Hematopoietic multipotent progenitor cell treated with erythropoietin and hydrocortisone succinate and interleukin-3 and kit ligand, for 4 days (in vitro differentiated cells): ENCODE data around the gene ZNF507.

Source experiments
- DNase-seq: peaks from one replicate; pipeline ENCODE4 v3.0.0-alpha.2; 2015

The ZNF507 gene

DNA sequence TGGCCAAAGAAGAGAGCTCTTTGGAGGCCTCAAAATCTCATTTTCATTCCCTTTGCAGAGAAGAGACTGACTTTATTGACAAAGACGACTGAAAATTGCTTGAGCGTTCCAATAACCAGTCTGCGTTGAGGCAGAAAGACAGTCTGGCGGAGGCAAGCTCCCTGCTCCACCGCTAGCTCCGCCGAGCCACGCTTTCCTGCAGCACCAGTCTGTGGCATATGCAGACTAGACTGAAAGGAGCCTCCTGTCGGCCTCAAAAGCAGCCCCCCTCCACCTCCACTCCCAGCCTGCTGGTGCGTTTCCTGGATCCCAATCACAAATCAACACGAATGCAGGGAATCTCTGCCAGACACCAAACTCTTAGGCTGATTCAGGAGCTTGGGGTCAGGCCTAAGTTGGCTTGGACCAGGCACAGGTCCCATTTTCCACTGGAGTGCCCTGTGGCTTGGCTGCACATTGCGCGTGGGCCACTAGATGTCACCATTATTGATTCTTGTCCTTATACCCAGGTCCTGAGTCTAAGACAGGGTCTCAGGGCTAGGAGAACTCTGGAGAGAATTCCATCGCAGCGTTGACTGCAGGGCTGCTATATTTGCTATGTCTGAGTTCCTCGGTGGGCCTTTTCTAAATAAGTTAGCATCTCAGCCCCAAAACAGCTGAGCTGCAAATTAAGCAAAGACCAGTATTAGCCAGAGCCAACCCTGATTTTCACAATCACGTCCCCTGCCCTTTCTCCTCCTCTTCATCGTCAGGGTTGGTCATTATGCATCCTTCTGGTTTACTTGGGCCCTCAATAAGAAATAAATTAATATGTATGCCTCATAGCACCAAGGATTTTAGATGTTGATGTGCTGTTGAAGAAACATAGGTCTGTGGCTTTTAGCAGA is 5.2 kb upstream of the ZNF507 start:
- DNase-seq = peak; percentile 70

DNA sequence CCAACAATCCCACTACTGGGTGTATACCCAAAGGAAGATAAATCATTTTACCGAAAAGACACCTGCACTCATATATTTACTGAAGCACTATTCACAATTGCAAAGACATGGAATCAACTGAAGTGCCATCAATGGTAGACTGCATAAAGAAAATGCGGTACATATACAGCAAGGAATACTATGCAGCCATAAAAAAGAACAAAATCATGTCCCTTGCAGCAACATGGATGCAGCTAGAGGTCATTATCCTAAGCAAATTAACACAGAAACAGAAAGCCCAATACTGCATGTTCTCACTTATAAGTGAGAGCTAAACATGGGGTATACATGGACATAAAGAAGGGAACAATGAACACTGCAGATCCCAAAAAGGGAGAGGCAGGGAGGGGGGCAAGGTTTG is 2.7 kb upstream of the ZNF507 start:
- no peak for DNase-seq

DNA sequence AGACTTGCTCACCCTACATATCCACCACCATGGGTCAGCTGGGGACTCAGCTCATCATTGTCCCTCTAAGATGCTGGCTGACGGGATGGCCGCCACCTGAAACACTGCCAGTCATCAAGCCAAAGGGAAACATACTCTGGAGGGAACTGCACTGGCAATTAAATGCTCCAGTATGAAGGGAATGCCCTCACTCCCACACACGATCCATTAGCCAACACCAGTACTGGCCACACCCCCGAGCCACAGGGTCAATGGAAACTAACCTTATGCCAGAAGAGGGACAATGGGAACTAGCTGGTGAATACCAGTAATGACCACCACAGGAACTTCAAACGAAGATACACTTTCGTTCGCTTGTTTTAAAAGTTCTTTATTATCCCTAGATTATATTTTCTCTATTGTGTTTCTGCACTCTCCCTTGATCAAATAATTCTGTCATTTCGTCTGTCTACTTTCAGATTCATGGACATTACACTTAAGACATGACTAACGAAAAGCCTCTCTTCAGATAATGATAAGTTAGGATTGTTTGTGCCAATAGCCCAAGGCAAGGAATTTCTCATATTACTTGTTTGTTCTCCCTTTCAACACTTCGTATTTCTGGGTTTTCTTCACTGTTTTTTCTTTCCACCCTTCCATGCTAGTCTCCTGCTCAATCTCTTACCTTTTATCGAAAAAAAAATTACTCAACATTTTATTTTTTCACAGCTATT is 1.7 kb upstream of the ZNF507 start:
- DNase-seq = no peak

DNA sequence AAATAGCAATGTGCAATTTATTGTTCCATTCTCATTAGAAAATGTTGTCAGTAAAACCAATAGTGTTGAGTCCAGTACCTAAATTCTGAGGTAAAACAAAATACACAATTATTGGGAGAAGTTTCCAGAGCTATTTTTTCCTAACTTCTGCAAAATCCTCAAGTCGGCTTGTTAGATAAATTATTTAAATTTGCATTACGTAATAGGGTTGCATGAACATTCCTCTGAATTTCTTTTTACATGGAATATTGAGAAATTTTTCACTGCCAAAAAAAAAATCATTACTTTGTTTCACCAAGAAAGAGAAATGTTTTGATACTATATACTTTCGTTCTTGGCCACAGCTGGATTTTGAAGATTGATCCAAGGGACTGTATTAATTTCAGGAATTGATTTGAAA is 1.5 kb downstream of the ZNF507 start:
- DNase-seq = no peak

DNA sequence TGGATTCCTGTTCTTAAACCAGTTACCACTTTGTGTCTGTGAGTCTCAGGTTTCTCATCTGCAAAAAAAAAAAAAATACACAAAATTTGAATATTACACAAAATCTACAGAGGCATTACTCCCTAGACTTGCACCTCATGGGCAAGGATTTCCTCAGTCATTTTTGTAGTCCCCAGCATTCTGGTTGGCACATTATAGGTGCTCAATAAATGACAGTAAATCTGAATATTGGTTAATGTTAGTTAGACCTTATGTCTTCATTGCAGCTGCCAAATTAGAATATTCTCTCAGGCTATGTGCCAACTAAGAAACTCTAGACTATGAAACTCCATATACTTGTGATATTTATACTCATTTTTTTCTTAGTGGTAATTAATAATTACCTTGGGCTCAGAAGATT is 2.2 kb downstream of the ZNF507 start:
- DNase-seq = no peak

DNA sequence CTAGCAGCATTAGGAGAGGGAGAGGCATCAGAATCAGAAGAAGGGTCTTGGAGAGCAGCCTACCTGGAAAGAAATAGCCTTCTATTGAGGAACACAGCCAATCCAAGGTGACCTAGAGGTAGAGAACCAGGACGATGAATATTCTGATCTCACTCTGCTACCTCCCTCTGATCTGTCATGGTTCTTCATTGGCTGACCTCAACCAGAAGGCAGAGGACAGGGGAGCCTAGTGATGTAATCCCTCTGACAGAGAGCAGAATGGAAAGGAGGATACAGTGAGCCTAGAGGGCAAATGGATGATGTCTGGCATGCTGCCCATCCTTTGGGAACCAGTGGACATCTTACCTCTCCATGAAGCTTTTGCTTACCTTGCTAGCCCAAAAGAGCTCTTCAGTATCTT is 3.6 kb downstream of the ZNF507 start:
- DNase-seq = no peak

DNA sequence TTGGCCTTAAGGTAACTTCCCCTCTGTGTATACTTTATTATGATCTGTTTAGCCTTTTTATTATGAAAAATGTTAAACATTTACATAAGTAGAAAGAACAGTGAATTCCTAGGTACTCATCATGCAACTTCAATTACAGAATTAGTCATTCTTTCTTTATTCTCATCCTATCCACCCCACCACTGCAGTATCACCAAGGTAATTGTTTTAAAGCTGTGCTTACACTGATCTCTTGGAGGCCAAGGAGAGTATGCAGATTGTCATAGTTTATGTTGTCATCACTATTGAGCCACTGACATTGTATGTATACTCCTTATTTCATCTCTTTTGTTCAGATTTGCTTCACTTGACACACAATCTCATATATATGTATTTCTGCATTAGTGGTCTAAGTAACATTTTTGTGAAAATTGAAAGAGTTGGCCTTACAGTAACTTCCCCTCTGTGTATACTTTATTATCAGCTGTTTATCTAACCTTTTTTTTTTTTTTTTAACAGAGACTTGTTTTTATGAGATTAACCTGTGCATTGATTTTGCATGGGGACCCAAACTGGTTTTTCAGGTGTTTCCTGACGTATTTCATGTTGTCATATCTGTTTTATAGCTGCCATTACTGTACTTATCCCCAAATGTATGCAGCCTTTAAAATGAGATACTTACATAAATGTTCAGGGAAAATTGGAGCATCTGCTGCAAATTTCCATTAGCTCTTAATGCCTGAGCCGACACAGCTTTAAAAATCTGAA is 4.5 kb downstream of the ZNF507 start:
- DNase-seq = no peak

DNA sequence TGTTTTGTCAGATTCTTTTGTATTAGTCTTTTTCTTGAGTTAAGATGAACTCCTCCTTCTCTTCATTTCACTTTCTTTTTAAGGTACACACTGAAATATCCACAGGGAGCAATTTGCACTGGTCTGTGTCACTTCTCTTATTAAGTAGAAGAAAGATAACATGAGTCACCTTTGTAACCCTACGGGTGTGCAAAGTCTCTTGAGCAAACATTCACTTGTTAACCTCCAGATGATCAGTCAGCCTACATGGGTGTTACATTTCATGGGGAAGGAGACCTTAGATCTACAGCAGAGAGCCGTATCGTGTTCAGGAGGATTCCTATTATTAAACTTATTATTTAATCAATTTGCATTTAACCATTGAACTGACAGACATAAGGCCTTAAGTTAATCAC is 5.1 kb downstream of the ZNF507 start:
- DNase-seq = no peak

DNA sequence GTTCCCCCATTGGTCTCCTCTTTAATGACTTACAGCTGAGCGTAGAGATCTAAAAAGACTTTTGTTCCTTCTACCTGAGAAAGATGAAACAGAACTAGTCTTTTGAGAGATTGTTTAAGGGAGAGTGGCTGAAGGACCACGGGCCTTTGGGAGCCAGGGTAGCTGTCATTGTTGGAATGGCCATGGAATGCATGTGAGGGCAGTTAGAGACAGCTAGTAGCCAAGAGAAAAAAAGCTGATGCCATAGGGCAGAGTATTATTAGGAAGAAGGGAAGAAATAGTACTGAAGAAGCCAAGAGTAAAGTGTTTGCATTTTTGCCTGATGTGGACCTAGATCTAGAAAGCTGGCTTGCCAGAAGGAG is 5.6 kb downstream of the ZNF507 start:
- DNase-seq = no peak

DNA sequence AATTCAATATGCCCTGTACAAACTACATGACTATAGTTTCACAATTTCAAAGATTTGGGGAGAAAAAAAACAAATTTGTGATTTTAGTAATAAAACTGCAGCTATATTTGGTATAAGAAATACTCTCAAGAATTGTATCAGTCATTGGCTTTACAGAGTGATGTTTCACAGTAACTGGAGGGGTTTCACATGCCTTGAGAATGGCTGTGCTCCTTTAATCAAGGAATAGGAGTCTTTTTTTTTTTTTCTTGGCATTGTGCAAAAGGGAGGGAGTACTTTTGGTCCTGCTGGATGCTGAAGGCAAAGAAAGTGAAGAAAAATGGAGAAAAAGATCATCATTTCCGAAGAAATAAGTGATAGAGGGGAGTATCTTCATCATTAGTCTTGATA is 6.8 kb downstream of the ZNF507 start:
- no peak for DNase-seq

DNA sequence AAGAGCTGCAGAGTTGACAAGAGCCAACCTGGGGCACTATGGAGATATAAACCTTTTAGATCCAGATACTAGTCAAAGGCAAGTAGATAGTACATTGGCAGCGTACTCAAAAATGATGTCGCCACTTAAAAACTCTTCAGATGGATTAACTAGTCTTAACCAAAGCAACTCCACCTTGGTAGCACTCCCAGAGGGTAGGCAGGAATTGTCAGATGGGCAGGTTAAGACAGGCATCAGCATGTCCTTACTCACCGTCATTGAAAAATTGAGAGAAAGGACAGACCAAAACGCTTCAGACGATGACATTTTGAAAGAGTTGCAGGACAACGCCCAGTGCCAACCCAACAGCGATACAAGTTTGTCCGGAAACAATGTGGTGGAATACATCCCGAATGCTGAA is 8.9 kb downstream of the ZNF507 start:
- DNase-seq = no peak

DNA sequence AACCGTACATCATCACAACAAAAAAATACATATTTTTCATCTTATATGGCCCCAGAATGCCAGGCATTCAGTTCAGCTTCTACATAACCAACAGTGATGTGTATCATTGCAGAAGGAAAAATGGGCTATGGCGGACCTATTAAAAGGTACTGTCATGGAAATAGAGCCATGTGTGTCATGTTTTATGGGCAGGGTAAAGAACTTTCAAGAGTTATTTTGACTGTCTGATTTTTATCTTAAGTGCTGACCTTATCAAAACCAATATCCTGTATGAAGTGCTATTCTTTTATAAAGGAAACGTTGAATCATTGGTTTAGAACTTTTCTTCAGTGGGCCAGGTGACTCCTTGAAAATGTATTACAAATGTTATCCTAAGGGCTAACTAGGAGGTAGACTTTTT is 9.9 kb downstream of the ZNF507 start:
- DNase-seq = no peak

DNA sequence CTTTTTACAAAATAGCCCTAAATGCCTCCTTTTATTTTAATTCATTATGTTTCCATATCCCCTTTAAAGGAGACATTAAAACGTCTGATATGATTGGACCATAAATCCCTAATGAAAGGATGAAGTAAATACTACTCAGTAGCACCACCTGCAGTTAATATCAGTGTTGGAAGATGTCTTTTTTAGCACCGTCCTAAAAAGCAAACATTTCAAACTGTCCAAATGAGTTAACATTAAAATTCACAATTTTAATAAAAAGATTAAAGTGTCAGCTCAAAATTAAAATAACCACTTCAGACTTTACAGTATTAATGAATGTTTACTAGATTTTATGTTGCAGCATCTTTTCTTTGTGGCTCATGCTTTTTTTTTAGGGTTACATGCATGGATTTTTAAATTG is 12.3 kb downstream of the ZNF507 start:
- peak; percentile 18 for DNase-seq

DNA sequence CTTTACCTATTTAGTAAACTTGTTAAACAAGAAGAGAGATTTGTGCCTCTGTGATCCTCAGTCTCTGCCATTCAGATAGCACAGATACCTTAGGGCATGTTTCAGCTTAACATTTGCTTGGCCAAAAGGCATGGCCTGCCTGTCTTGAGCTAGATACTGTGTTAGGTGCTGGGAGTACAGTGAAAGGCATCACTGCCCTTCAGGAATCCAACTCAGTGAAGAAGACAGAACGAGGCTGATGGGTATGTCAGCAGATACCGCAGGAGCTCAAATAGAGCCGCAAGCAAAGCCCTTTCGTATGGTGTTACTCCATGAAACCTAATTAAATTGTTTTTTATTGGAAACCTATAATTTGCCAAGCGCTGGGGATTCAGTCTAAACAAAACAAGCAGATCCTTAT is 12.9 kb downstream of the ZNF507 start:
- no peak for DNase-seq

DNA sequence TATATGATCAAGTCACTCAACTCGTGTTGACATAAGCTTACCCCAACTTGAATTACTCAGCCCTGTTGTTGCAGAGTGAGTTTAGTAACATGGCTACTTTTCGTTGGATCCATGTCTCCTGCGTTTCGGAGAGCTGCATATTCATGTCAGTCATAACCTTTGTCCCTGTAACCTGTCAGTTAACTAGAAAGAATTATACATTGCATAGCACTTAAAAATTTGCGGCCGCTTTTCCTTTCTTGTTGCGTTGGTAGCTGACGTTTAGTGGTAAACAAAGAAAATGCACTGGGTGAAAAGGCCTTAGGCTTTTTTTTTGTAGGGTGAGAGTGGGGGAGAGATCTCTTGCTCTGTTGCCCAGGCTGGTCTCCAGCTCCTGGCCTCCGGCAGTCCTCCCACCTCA is 14.2 kb downstream of the ZNF507 start:
- DNase-seq = no peak

DNA sequence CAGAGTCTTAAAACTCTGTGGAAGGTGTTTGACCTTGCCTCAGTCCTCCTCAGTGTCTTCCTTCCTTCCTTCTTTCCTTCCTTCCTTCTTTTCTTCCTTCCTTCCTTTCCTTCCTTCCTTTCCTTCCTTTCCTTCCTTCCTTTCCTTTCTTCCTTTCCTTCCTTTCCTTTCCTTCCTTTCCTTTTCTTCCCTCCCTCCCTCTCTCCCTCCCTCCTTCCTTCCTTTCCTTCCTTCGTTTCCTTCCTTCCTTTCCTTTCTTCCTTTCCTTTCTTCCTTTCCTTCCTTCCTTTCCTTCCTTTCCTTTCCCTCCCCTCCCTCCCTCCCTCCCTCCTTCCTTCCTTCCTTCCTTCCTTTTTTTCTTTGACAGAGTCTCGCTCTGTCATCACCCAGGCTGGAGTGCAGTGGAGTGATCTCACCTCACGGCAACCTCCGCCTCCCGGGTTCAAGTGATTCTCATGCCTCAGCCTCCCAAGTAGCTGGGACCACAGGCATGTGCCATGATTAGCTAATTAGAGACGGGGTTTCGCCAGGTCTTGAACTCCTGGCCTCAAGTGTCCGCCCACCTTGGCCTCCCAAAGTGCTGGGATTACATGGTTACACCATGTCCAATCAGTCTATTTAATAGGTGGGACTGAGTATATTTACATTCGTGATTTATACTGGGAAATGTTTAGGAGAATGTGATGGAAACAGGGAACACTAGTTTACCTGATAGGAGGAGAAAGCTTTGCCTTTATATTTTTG is 16.3 kb downstream of the ZNF507 start:
- no peak for DNase-seq

DNA sequence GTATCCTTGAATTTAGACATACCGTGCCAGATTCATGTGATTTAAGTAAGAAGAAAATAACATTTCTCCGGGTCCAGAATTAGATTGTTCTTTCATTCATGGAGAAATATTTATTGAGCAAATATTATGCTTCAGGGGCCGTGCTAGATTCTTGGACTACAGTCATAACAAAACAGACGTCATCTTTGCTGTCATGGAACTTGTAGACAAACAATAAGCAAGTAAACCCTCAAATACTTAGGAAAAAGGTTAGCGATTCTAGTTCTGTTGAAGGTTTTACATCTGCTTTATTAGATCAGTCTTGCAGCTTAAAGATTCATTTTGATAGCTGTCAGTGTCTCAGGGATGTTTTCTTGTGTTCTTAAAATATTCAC is 16.9 kb downstream of the ZNF507 start:
- DNase-seq = no peak

DNA sequence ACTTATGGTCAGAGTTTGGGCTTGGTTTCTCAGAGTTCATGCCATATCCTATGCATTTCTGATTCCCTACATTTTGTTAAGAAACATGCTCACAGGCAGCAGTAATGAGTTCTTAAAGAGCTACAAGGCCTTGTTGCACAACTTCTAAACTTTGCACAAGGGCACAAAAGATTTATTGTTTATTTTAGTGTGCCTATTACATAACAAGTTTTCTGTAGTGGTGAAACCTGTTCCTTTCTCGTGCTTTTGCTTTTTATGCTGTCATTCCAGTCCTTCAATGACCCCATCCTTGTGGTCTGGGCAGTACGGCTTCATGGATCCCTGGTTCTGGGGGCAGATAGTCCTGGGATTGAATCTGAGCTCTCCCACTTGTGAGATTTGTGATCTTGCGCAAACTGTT is 17.8 kb downstream of the ZNF507 start:
- DNase-seq = no peak

DNA sequence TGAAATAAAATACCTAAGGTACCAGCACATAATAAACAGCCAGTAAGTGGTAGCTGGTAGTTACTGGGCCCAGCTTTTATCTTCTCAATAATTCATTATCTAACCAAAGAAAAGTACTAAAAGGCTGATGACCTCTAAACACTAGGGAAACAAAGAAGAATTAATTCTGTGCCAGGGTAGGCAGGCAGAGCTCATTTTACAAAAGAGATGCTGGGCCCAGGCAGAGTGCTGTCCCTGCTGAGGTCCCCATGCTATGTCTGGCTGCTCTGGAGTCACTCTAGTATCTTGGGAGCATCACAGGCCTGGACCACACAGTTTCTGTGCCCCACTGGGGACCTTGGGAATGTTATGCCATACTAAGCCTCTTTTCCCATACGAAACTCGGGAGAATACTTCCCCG is 18.2 kb downstream of the ZNF507 start:
- no peak for DNase-seq

DNA sequence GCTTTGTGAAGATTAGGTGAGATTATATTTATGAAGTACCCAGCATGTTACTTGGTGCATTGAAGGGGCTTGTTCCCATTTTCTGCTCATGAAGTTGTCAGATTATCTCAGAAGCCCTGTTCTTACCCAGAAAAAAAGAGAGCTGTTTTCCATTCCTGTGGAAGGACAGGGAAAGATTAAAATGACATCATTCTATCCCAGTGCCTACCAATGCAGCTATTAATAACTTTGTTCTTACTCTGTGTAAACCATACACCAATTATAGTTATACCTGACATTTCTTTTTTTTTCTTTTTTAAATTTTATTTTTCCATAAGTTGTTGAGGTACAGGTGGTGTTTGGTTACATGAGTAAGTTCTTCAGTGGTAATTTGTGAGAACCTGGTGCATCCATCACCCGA is 18.6 kb downstream of the ZNF507 start:
- no peak for DNase-seq

DNA sequence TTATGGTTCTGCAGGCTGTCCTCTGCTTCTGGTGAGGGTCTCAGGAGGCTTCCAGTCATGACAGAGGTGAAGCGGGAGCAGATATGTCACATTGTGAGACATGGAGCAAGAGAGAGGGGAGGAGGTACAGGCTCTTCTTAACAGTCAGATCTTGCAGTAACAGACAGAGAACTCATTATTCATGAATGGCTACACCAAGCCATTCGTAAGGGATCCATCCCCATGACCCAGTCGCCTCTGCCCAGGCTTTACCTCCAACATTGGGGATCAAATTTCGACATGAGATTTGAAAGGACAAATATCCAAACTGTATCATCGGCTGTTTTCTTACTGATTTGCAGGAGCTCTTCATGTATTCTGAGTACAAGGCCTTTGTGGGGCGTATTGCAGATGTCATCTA is 21.7 kb downstream of the ZNF507 start:
- DNase-seq = no peak

DNA sequence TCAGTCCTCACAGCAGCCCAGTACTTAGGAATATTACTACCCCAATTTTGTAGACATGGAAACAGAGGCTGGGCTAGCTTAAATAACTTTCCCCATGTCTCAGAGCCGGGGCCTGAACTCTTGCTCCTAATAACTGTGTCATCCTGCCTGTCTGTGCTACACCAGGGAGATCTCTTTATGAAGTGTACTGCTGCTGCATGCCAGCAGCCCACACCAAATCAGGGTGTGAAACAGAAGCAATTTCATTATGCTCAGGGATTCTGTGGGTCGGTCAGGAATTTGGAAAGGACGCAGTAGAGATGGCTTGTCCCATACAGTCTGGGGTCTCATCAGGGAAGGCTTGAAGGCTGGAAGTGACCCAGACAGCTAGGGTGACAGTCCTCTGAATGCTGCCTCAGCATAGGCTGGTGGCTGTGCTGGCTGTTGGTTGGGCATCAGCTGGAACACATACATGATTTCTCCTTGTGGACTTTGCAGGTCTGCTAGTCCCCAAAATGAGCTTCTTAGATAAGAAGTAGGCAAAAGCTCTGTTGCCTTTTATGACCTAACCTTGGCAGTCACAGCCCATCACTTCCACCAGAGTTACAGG is 22.6 kb downstream of the ZNF507 start:
- no peak for DNase-seq

DNA sequence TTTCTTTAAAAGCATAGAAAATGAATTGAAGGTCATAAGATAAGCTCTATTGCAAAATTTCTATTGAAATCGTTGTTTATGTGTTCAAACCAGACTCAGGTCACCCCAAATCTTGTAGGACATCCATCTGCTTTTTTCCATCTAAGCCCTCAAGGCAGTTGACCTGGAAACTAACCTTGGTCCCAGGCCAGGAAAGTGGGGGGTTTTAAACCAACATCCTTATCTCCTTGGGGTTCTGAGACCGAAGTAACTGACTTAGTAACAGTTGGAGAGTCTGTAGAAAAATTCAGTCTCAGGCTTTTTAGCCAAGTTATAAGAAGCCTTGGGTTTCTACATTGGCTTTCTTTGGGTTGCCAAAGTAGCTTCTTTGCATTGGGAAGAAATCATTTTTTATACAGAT is 23.4 kb downstream of the ZNF507 start:
- peak; percentile 56 for DNase-seq
